Measurements from ENCODE around the gene PLA2G6.
"Not testable (repeated sequence)": the region's sequence is repeated elsewhere in the genome, so short reads cannot be mapped to it uniquely, and the experiment has no call there.

PLA2G6 gene

GRCh38 chr22:38081941-38082828 is 99.4 kb downstream of the PLA2G6 start:
- no peak for ATAC-seq

- no peak for ATAC-seq
Measured at GRCh38 chr22:38081636-38081940, 100.0 kb downstream of the PLA2G6 start.

GRCh38 chr22:38080850-38081635 is 100.6 kb downstream of the PLA2G6 start:
- peak; percentile 44 to 54 for ATAC-seq

- no peak for ATAC-seq
Measured at GRCh38 chr22:38080474-38080849, 101.2 kb downstream of the PLA2G6 start.

GRCh38 chr22:38079804-38080203 is 101.8 kb downstream of the PLA2G6 start:
- no peak for ATAC-seq

- ATAC-seq: not testable (repeated sequence)
Measured at GRCh38 chr22:38079208-38079607, 102.4 kb downstream of the PLA2G6 start.

- ATAC-seq: no peak
Measured at GRCh38 chr22:38078046-38078840, 103.4 kb downstream of the PLA2G6 start.

GRCh38 chr22:38077595-38077994 is 104.0 kb downstream of the PLA2G6 start:
- ATAC-seq: no peak

GRCh38 chr22:38077096-38077495 is 104.5 kb downstream of the PLA2G6 start:
- ATAC-seq: no peak

- ATAC-seq: no peak
Measured at GRCh38 chr22:38075961-38076360, 105.7 kb downstream of the PLA2G6 start.

- ATAC-seq: no peak
Measured at GRCh38 chr22:38075105-38075825, 106.4 kb downstream of the PLA2G6 start.

GRCh38 chr22:38074181-38075104 is 107.2 kb downstream of the PLA2G6 start:
- ATAC-seq: no peak

GRCh38 chr22:38073150-38074130 is 108.2 kb downstream of the PLA2G6 start:
- ATAC-seq: no peak

GRCh38 chr22:38072322-38073149 is 109.1 kb downstream of the PLA2G6 start:
- no peak for ATAC-seq

GRCh38 chr22:38071421-38072321 is 110.0 kb downstream of the PLA2G6 start:
- ATAC-seq: no peak

- ATAC-seq: no peak
Measured at GRCh38 chr22:38070250-38070921, 111.2 kb downstream of the PLA2G6 start.
